Neural cell (in vitro differentiated cells): Measurements from ENCODE around the gene IFRD2. TPM values are rescaled to one million over a fixed set of nuclear protein-coding genes. Genes with fewer than 3 reads are reported as not detected.

Experiments
- H2AFZ ChIP-seq: fragments of 200-600, 300-800 bp; sonication (generic), shearing (Covaris generic); 2 replicates; pipeline ENCODE4 v1.6.0; 2014; ENCODE audit warnings: low read depth, mild to moderate bottlenecking, antibody characterized with exemption, low read length, moderate library complexity
- H3F3A ChIP-seq: fragments of 200-600 bp; shearing (Covaris generic); 2 replicates; pipeline ENCODE4 v1.6.1; 2016; ENCODE audit warnings: mild to moderate bottlenecking, moderate library complexity, mixed read lengths, antibody characterized with exemption, low read length; ENCODE audit not compliant: insufficient read depth, poor library complexity, severe bottlenecking
- H3K27ac ChIP-seq: fragments of 200-600, 300-800 bp; sonication (generic), shearing (Covaris generic); 2 replicates; pipeline ENCODE4 v1.5.1; 2014; ENCODE audit warnings: mild to moderate bottlenecking, low read length, moderate library complexity
- H3K27me3 ChIP-seq: fragments of 300-800, 200-600 bp; sonication (generic), shearing (Covaris generic); 2 replicates; pipeline ENCODE4 v1.6.0; 2014; ENCODE audit warnings: mild to moderate bottlenecking, low read depth, low read length, moderate library complexity; ENCODE audit not compliant: insufficient read depth
- H3K36me3 ChIP-seq: fragments of 300-800, 200-600 bp; sonication (generic), shearing (Covaris generic); 2 replicates; pipeline ENCODE4 v1.5.1; 2014; ENCODE audit warnings: mild to moderate bottlenecking, antibody characterized with exemption, low read length, moderate library complexity; ENCODE audit not compliant: insufficient read depth
- H3K4me2 ChIP-seq: fragments of 300-800, 200-600 bp; sonication (generic), shearing (Covaris generic); 2 replicates; pipeline ENCODE4 v1.6.0; 2014; ENCODE audit warnings: mild to moderate bottlenecking, low read length
- H3K4me3 ChIP-seq: fragments of 300-800, 200-600 bp; sonication (generic), shearing (Covaris generic); 2 replicates; pipeline ENCODE4 v1.5.1; 2014; ENCODE audit warnings: mild to moderate bottlenecking, low read length, moderate library complexity
- H3K79me2 ChIP-seq: fragments of 200-600 bp; shearing (Covaris generic); replicated peaks from 2 replicates; pipeline ENCODE4 v1.6.0; 2014; ENCODE audit warnings: mild to moderate bottlenecking, low read length, moderate library complexity; ENCODE audit not compliant: insufficient read depth
- H3K9ac ChIP-seq: fragments of 300-800, 200-600 bp; sonication (generic), shearing (Covaris generic); 2 replicates; pipeline ENCODE4 v1.6.1; 2016; ENCODE audit warnings: mild to moderate bottlenecking, low read length, mixed read lengths
- H3K9me2 ChIP-seq: fragments of 200-600 bp; shearing (Covaris generic); 2 replicates; pipeline ENCODE4 v1.6.1; 2016; ENCODE audit warnings: mild to moderate bottlenecking, low read length, mixed read lengths; ENCODE audit not compliant: insufficient read depth
- H3K9me3 ChIP-seq: fragments of 200-600, 300-800 bp; sonication (generic), shearing (Covaris generic); 2 replicates; pipeline ENCODE4 v1.6.1; 2016; ENCODE audit warnings: mild to moderate bottlenecking, mixed run types, low read length, moderate library complexity, mixed read lengths
- H4K20me1 ChIP-seq: fragments of 200-600 bp; shearing (Covaris generic); 2 replicates; pipeline ENCODE4 v1.6.1; 2016; ENCODE audit warnings: mild to moderate bottlenecking, mixed run types; ENCODE audit not compliant: insufficient read depth
- CTCF ChIP-seq: fragments of 450-650 bp; IDR thresholded peaks from 2 replicates; pipeline ENCODE4 v1.5.1; 2014; ENCODE audit warnings: antibody characterized with exemption, mild to moderate bottlenecking, moderate library complexity; ENCODE audit not compliant: poor library complexity, severe bottlenecking
- EP300 ChIP-seq: fragments of 450-650 bp; conservative IDR thresholded peaks from 2 replicates; pipeline ENCODE4 v1.6.1; 2014; ENCODE audit warnings: antibody characterized with exemption, mild to moderate bottlenecking, moderate library complexity; ENCODE audit not compliant: poor library complexity, severe bottlenecking
- EZH2 ChIP-seq: fragments of 200-600, 300-800 bp; shearing (Covaris generic), sonication (generic); IDR thresholded peaks from 2 replicates; pipeline ENCODE4 v1.6.1; 2014; ENCODE audit warnings: antibody characterized with exemption, low read length, borderline replicate concordance, mild to moderate bottlenecking; ENCODE audit not compliant: insufficient read depth, poor library complexity, severe bottlenecking
- MXI1 ChIP-seq: fragments of 450-650 bp; conservative IDR thresholded peaks from 2 replicates; pipeline ENCODE4 v1.6.1; 2014; ENCODE audit warnings: antibody characterized with exemption, mild to moderate bottlenecking; ENCODE audit not compliant: poor library complexity, severe bottlenecking
- POLR2AphosphoS5 ChIP-seq: IDR thresholded peaks from 2 replicates; pipeline ENCODE4 v1.6.1; 2012
- RAD21 ChIP-seq: fragments of 450-650 bp; conservative IDR thresholded peaks from 2 replicates; pipeline ENCODE4 v1.6.1; 2014; ENCODE audit warnings: antibody characterized with exemption, mild to moderate bottlenecking, moderate library complexity
- REST ChIP-seq: IDR thresholded peaks from 2 replicates; pipeline ENCODE4 v1.6.1; 2012; ENCODE audit warnings: borderline replicate concordance
- SMC3 ChIP-seq: fragments of 450-650 bp; conservative IDR thresholded peaks from 2 replicates; pipeline ENCODE4 v1.6.1; 2014; ENCODE audit warnings: antibody characterized with exemption, mild to moderate bottlenecking, moderate library complexity; ENCODE audit not compliant: poor library complexity
- TAF1 ChIP-seq: IDR thresholded peaks from 2 replicates; pipeline ENCODE4 v1.6.1; 2012; ENCODE audit warnings: low read depth
- polyA plus RNA-seq: library from polyadenylated mRNA; depleted of rRNA; stranded (reverse); fragments of >200 nt; gene quantifications from 2 replicates; pipeline ENCODE4 v1.2.3, GENCODE V29; 2014

Gene IFRD2
- polyA plus RNA-seq, 1 donor from 2014 or later = 41.8 TPM

- Histone ChIP-seq H3K4me2 (no peak overlapping the region), H4K20me1 (no peaks in the 10 kb centered on the region)
Observed at GRCh38 chr3:50243543-50243895, 48.7 kb downstream of the IFRD2 start.

GRCh38 chr3:50242851-50243542, 49.2 kb downstream of the IFRD2 start:
- Histone ChIP-seq H3K4me2 (no peak overlapping the region), H2AFZ (no peak overlapping the region), H3K9me3 (no peaks in the 10 kb centered on the region), H3K27me3 (no peaks in the 10 kb centered on the region), H3K9ac (no peak overlapping the region), H3K27ac (no peak overlapping the region), H3K9me2 (no peaks in the 10 kb centered on the region), H3F3A (no peaks in the 10 kb centered on the region), H3K79me2 (peaks cover 88% of the 10 kb centered on the region), H4K20me1 (no peaks in the 10 kb centered on the region), H3K36me3 (no peaks in the 10 kb centered on the region), H3K4me3 (no peak overlapping the region)
- TF ChIP-seq EZH2 (no peak), CTCF (no peak), TAF1 (no peak), SMC3 (no peak), RAD21 (no peak), EP300 (no peak), POLR2AphosphoS5 (no peak)

More at GRCh38 chr3:50243543-50243895, 48.7 kb downstream of the IFRD2 start:
- H3K27me3 ChIP-seq = no peaks in the 10 kb centered on the region
- H3K4me3 ChIP-seq = no peak overlapping the region
- H3K9me3 ChIP-seq = no peaks in the 10 kb centered on the region
- no peaks in the 10 kb centered on the region for H3K36me3 ChIP-seq
- H2AFZ ChIP-seq = no peak overlapping the region
- peaks cover 88% of the 10 kb centered on the region for H3K79me2 ChIP-seq
- H3K9me2 ChIP-seq = no peaks in the 10 kb centered on the region
- H3K27ac ChIP-seq = no peak overlapping the region
- H3F3A ChIP-seq = no peaks in the 10 kb centered on the region
- no peak for TF ChIP-seq MXI1
- no peak for TF ChIP-seq EZH2
- no peak for TF ChIP-seq EP300
- no peak for TF ChIP-seq REST
- TF ChIP-seq TAF1 = no peak
- TF ChIP-seq POLR2AphosphoS5 = no peak
- TF ChIP-seq SMC3 = no peak
- TF ChIP-seq RAD21 = no peak
- TF ChIP-seq CTCF = no peak
- no peak overlapping the region for H3K9ac ChIP-seq
